ENCODE measurements around the gene VCX2.
"Not testable (repeated sequence)": the region's sequence is repeated elsewhere in the genome, so short reads cannot be mapped to it uniquely, and the experiment has no call there.

Gene VCX2

GRCh38 chrX:8121391-8121790 is 49.7 kb downstream of the VCX2 start:
- not testable (repeated sequence) for DNase-seq (ENCODE audit: low spot score)
